Neural crest cell (in vitro differentiated cells): ENCODE results near the gene CD81. TPM values are rescaled to one million over a fixed set of nuclear protein-coding genes. Genes with fewer than 3 reads are reported as not detected.
A peak's percentile ranks its signal among the peaks of the same experiment; 100 is the strongest.

Source experiments
- DNase-seq: peaks from one replicate; pipeline ENCODE4 v3.0.0; 2021; ENCODE audit warnings: low read depth, mixed read lengths, low spot score
- H3K27ac Mint-ChIP-seq: one replicate; pipeline ENCODE4 v1.8.0; 2021; ENCODE audit warnings: mild to moderate bottlenecking, mixed read lengths; ENCODE audit not compliant: unreplicated experiment
- H3K27me3 Mint-ChIP-seq: 2 replicates; pipeline ENCODE4 v1.8.0; 2021; ENCODE audit warnings: low read depth, mild to moderate bottlenecking, mixed read lengths
- H3K36me3 Mint-ChIP-seq: 2 replicates; pipeline ENCODE4 v1.8.0; 2021; ENCODE audit warnings: low read depth, mild to moderate bottlenecking, mixed read lengths
- H3K4me1 Mint-ChIP-seq: 2 replicates; pipeline ENCODE4 v1.8.0; 2021; ENCODE audit warnings: mixed read lengths
- H3K4me3 Mint-ChIP-seq: one replicate; pipeline ENCODE4 v1.8.0; 2021; ENCODE audit warnings: mild to moderate bottlenecking, mixed read lengths
- H3K9me3 Mint-ChIP-seq: 2 replicates; pipeline ENCODE4 v1.8.0; 2021; ENCODE audit warnings: mixed read lengths
- CTCF ChIP-seq: fragments of 200-600 bp; sonication (generic); conservative IDR thresholded peaks from 2 replicates; pipeline ENCODE4 v1.5.0; 2021; ENCODE audit warnings: antibody characterized with exemption, mild to moderate bottlenecking
- total RNA-seq: library from RNA; stranded (reverse); gene quantifications from 2 replicates; pipeline ENCODE4 v1.2.1, GENCODE V29; 2021

CD81 gene
- total RNA-seq, 1 donor from 2014 or later, result 225 TPM

DNA sequence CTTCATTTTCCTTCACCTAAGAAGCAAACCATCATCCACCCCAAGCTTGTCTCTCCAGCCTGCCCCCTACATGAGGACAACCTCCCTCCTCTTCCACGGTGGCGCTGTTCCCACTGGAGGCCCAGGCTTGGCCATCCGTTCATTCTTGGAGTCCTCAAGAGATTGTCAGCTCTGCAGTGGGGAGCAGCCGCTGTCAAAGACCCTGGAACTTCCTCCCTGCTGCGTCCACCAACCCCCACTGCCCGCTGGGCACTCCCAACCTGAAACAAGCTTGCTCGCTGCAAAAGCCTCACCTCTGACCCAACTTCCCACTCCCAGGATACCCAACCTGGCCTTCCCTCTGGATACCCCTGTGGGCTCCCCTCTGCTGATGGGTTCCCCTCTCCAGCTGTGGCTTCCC lies 10.4 kb upstream of the CD81 start:
- no peaks in the 10 kb centered on the region for H3K27me3 Mint-ChIP-seq
- H3K27ac Mint-ChIP-seq, result no peak overlapping the region
- H3K4me3 Mint-ChIP-seq, result no peak overlapping the region
- no peak for TF ChIP-seq CTCF
- H3K4me1 Mint-ChIP-seq, result no peaks in the 10 kb centered on the region
- no peak for DNase-seq
- peaks cover 2% of the 10 kb centered on the region for H3K9me3 Mint-ChIP-seq
- H3K36me3 Mint-ChIP-seq, result no peaks in the 10 kb centered on the region

DNA sequence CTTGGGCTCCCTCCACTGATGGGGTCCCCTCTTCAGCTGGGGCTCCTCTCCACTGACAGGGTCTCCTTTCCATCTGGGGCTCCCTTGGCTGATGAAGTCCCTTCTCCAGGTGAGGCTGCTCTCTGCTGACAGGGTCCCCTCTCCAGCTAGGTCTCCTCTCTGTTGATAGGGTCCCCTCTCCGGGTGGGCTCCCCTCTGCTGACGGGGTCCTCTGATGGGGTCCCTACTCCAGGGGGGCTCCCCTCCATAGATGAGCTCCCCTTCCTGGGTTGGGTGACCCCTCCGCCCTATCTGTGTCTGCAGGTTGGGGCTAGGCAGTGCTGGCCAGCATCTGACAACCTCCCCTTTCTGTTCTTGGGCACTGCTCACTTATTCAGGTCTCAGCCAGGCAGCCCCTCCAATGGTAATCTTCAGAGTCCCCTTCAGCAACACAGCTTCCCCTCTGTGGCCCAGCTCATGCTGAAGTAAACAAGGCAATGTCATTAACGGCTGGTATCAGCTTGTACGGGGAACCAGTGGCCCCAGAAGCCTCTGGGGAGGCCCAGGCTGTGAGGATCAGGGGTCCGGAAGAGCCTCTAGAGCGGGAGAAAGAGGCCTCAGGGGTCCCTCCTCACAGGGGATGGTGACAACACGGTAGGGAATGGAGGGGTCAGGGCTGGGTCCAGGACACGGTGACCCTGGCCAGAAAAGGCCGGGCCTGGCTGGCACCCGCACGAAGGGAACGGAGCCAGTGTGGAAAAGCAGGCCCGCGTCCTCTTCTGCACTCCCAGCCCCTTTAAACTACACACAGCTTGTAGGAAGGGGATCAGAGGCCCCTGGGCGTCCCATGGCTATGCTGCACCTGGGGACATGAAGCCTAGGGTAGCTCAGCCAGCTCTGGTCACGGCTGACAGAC lies 9.6 kb upstream of the CD81 start:
- Mint-ChIP-seq H3K4me1 (no peaks in the 10 kb centered on the region), H3K27me3 (no peaks in the 10 kb centered on the region), H3K27ac (peak overlapping the region; percentile 27), H3K9me3 (peaks cover 2% of the 10 kb centered on the region), H3K36me3 (no peaks in the 10 kb centered on the region), H3K4me3 (no peak overlapping the region)
- no peak for DNase-seq
- no peak for TF ChIP-seq CTCF

DNA sequence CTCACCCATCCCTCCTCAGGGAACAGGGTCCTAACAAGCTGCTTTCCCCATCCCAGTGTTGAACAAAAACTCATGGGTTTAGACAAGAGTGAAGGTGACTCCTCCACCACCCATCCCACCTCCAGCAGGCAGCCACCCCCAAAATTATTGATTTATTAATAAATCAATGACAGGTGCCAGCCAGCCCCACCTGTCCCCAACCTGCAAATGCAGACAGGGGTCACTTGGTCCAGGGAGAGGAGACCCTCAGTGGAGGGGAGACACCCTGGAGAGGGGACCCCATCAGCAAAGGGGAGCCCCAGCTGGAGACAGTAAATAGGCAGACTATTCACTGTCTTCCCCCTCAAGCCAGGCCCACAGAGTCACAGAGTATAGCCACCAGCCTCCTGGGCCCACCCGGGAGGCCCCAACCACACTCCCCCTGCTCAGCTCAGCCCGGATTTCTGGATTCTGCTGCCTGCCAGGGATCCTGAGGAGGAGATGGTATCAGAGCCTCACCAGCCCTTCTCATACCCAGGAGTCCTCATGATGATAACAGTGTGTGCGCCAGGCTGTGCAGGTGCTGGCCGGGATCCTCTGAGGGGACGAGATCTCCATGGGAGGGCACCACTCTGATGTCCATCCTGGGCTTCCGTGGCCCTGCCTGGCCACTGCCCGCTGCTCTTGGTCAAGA lies 8.8 kb upstream of the CD81 start:
- no peak overlapping the region for H3K4me3 Mint-ChIP-seq
- H3K27ac Mint-ChIP-seq, result no peak overlapping the region

GRCh38 chr11:2368851-2369180 lies 8.3 kb upstream of the CD81 start:
- H3K36me3 Mint-ChIP-seq, result no peaks in the 10 kb centered on the region
- H3K27me3 Mint-ChIP-seq, result no peaks in the 10 kb centered on the region
- no peak for DNase-seq
- TF ChIP-seq CTCF, result no peak
- H3K4me3 Mint-ChIP-seq, result no peak overlapping the region
- no peak overlapping the region for H3K27ac Mint-ChIP-seq
- peaks cover 2% of the 10 kb centered on the region for H3K9me3 Mint-ChIP-seq
- no peaks in the 10 kb centered on the region for H3K4me1 Mint-ChIP-seq

More for the DNA sequence above, 8.8 kb upstream of the CD81 start:
- Mint-ChIP-seq H3K9me3 (peaks cover 2% of the 10 kb centered on the region), H3K36me3 (no peaks in the 10 kb centered on the region), H3K27me3 (no peaks in the 10 kb centered on the region), H3K4me1 (no peaks in the 10 kb centered on the region)
- DNase-seq, result no peak
- no peak for TF ChIP-seq CTCF

- H3K27me3 Mint-ChIP-seq, result no peaks in the 10 kb centered on the region
- H3K27ac Mint-ChIP-seq, result no peak overlapping the region
- no peak for TF ChIP-seq CTCF
- DNase-seq, result no peak
- H3K4me1 Mint-ChIP-seq, result no peaks in the 10 kb centered on the region
- no peak overlapping the region for H3K4me3 Mint-ChIP-seq
- H3K36me3 Mint-ChIP-seq, result no peaks in the 10 kb centered on the region
- peaks cover 2% of the 10 kb centered on the region for H3K9me3 Mint-ChIP-seq
These were observed 7.8 kb upstream of the CD81 start for GRCh38 chr11:2369320-2369719.
